GM18511 (cell line): Measurements from ENCODE around the gene KRTAP12-2.
"Not testable (repeated sequence)": the region's sequence is repeated elsewhere in the genome, so short reads cannot be mapped to it uniquely, and the experiment has no call there.

Experiments used
- ATAC-seq: cut with Tn5 transposase; IDR thresholded peaks from one replicate; pipeline ENCODE4 v1.9.1; 2021; ENCODE audit warnings: mild to moderate bottlenecking, moderate library complexity; ENCODE audit not compliant: unreplicated experiment

Gene KRTAP12-2

GRCh38 chr21:44702973-44703730, 36.4 kb upstream of the KRTAP12-2 start:
- ATAC-seq: no peak

GRCh38 chr21:44702111-44702972, 35.6 kb upstream of the KRTAP12-2 start:
- no peak for ATAC-seq

GRCh38 chr21:44701541-44701940, 34.8 kb upstream of the KRTAP12-2 start:
- no peak for ATAC-seq

GRCh38 chr21:44701023-44701400, 34.3 kb upstream of the KRTAP12-2 start:
- ATAC-seq: no peak

DNA sequence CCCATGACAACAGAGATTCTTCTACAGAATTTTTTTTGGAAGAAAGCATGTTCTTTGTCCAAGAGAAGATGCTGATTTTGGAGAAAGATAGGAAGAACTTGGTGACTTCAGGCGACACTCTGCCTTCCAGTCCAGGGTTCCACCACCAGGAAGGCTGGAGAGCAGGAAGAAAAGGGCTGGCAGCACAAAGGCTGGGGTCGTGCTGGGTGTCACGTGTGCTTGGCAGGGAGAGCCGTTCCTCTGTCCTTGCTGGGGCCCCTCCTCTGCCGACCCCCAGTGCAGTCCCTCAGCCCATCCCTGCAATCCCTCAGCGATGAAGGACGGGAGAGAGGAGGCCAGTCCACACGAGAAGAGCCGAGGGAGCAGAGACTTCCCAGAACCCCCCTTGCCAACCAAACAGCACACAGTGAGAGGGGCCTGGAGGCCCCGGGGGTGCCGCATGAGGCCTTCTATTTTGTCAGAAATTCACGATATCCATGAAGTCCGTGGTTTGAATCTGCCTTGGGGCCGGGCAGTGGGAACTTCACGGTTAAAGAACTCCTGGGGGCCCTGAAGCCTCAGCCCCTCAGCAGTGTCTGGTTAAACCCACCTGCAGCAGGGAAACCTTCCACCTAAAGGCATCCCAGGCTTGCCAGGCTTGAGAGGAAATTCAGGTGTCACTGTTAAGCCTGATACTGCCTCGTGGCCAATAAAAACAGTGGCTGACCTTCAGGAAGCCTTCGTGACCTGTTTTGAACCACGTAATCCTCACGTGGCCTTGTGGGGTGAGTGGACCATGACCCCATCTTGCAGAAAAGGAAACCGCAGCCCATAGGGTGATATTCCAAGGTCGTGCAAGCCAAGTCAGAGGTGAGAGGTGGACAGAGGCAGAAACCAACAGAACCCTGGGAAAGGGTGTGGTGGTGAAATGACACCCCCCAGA, 33.6 kb upstream of the KRTAP12-2 start:
- no peak for ATAC-seq

DNA sequence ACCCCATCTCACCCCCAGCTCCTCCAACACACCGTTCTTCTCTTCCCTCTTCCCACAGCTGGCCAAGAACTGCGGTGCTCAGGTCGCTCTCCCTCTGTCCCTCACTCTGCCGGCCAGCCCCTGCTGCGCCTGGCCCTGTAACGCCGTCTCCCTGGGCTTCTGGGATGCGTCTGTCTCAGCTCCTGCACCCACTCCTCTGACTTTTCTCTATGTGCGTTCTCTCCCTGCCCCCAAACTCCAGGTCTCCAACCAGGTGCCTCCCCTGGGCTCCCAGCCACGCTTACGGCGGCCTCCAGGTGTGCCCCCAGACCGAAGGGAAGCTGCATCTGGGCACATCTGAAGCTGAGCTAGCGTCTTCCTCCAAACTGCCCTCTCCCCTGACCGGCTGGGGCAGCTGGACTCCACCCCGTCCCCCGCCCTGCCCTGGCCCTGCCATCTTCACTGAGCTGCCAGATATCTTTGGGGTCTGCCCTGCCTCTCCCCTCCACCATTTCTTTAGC, 32.8 kb upstream of the KRTAP12-2 start:
- no peak for ATAC-seq

DNA sequence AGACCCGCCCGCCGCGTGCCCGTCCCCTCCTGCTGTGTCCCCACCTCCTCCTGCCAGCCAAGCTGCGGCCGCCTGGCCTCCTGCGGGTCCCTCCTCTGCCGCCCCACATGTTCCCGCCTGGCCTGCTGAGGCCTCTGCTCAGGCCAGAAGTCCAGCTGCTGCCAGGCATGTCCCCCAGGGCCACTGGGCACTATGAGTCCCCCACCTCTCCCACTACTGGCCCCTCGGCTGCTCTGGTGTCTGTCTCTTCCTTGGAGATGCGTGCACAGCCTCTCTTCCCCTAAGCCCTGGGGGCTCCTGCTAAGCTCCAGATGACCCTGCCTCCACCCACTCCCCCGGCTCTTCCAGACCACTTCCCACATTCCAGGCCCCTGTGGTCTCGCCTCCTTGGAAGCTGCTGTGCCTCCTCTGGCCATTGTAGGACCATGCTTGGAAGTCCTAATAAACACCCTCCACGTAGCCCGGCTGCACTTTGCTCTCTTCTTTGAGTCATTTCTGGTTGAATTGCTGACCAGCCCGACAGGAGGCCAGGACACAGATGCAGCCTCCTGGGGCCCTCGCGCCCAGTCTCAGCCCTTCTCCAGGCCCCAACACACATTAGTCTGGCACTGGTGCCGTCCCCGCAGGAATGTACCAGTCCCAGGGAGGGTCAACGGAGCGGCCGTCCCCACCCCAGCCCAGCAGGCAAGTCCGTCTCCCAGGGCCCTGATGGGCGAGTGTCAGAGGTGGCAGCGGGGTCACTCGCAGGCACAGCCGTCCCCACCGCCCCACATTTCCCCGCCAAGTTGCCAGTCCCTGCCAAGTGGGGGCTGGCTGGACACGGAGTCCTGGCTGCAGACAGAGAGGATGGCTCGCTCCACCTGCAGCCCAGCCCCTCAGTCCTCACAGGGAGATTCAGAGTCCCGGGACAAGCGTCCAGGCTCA, 31.3 kb upstream of the KRTAP12-2 start:
- ATAC-seq: no peak

DNA sequence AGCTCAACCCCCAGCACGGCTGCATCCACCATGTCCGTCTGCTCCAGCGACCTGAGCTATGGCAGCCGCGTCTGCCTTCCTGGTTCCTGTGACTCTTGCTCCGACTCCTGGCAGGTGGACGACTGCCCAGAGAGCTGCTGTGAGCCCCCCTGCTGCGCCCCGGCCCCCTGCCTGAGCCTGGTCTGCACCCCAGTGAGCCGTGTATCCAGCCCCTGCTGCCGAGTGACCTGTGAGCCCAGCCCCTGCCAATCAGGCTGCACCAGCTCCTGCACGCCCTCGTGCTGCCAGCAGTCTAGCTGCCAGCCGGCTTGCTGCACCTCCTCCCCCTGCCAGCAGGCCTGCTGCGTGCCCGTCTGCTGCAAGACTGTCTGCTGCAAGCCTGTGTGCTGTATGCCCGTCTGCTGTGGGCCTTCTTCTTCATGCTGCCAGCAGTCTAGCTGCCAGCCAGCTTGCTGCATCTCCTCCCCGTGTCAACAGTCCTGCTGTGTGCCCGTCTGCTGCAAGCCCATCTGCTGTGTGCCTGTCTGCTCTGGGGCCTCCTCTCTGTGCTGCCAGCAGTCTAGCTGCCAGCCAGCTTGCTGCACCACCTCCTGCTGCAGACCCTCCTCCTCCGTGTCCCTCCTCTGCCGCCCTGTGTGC, 30.6 kb upstream of the KRTAP12-2 start, which contains the start of gene KRTAP10-12:
Gene KRTAP10-12, plus strand, starts transcription at position 1 of the 639 bp plus-strand sequence. Its CDS starts 30 bp downstream, at position 31.
- not testable (repeated sequence) for ATAC-seq

- ATAC-seq: no peak
These were observed 29.8 kb upstream of the KRTAP12-2 start for GRCh38 chr21:44696572-44696971.

DNA sequence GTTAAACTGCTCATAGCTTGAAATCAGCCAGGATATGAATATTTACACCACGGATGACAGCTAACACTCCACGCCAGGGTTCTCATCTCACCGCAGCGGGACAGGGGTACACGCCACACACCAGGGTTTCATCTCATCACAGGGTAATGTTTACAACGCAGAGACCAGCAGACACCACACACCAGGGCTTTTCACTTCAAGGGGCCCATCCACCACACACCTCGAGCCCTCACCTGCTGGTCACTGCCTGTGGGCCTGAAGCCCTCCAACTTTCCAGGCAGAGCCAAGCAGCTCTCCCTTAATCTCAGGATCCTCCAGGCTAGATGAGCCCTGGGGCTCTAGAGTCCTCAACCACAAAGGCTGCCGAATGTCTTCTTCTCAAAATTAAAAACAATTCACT, 28.9 kb upstream of the KRTAP12-2 start:
- ATAC-seq: no peak

- ATAC-seq: no peak
These were observed 28.5 kb upstream of the KRTAP12-2 start for GRCh38 chr21:44695184-44695583.

DNA sequence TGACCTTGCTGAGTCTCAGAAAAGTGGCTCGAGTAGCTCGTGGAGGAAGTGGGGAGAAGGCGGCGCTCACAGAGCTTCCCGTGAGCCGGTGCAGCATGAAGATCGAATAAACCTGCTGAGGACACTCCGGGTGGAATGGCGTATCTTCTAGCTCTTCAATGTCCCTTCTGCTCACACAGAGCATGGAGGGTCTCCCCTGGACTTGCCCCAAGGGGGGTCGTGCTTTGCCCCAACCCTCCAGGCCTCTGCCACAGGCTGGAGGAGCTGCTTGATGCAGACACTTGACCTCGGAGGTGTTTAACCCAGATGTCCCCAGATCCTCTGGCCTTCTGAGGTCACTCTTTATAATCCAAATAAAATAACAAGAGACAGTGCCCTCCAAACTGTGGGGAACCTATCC, 28.0 kb upstream of the KRTAP12-2 start:
- no peak for ATAC-seq

- ATAC-seq: no peak
These were observed 26.2 kb upstream of the KRTAP12-2 start for GRCh38 chr21:44692798-44693512.

- ATAC-seq: no peak
These were observed 25.0 kb upstream of the KRTAP12-2 start for GRCh38 chr21:44691686-44692085.

- not testable (repeated sequence) for ATAC-seq
These were observed 23.0 kb upstream of the KRTAP12-2 start for GRCh38 chr21:44689740-44690139.

DNA sequence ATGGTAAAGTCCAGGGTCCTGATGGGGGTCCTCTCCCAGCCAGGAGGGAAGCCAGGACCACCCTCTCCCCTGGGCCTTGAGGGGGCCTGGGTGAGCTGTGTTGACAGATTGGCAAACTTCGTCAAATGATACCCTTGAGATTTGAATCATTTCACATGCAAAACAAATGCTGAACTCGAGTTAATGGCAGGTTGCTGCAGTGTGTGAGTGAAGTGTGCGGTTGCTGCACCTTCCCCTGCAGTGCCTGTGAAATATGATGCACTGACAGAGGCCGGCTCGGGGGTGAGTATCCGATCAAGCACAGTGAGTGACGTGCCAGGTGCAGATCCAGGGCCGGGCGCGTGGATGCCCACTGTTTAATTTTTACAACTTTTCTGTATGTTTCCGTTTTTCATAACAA, 20.9 kb upstream of the KRTAP12-2 start:
- ATAC-seq: no peak

DNA sequence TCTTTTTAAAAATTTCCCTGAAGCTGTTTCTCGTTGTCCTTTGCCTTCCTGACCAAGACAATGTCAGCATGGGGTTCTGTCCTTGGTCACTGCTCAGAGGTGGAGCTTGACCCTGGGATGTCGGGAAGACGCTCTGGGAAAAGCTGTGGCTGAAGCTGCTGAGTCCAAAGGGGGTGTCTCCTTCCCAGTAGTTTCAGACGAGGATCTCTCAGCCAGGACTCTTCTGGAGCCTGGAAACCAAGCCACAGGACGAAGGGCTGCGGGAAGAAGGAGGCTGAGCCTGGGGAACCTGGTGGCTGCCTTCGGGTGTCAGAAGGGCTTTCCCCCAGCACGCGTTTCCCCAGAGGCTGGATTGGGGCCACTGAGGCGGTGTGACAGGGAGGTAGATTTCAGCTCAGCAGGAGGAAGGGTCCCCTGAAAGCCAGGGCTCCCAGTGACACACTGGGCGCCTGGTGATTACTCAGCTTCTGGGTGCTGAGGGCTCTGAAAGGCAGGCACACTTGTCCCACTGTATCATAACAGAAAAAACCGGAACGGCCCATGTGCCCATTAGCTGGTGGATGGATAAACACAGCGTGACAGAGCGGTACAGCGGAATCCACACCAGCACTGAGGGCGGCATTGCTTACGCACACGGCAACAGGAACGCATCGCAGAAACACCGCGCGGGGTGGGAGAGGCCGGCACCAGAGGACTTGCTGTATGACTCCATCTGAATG, 20.3 kb upstream of the KRTAP12-2 start:
- ATAC-seq: no peak
